CD4-positive, alpha-beta T cell treated with Interleukin-21 for 1 hour (primary cell): Measurements from ENCODE around the gene DOP1B.
"Not testable (repeated sequence)": the region's sequence is repeated elsewhere in the genome, so short reads cannot be mapped to it uniquely, and the experiment has no call there.

Experiments
- DNase-seq: peaks from one replicate; pipeline ENCODE4 v3.0.0-alpha.2; 2020

Gene DOP1B

DNA sequence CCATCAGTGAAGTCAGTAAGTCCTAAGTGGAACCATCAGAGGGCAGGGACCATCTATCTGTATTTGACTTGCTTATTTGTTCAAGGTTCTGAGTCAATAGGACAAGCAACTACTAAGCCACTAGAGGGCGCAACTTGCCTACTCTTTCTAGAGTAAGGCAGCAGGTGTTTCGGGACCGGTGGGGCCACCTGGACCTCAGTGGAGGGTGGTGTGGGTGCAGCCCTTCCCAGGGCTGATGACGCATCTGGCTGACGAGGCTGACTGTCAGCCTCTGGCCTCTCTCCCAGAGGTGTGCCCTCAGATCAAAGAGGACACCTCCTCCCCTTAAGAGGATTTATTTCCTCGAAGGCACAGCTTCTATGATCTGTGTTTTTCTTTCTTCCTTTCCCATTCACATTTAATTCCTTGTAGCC lies 15.1 kb upstream of the DOP1B start:
- peak; percentile 94 for DNase-seq

GRCh38 chr21:36144233-36144632 lies 12.4 kb upstream of the DOP1B start:
- DNase-seq, result not testable (repeated sequence)

DNA sequence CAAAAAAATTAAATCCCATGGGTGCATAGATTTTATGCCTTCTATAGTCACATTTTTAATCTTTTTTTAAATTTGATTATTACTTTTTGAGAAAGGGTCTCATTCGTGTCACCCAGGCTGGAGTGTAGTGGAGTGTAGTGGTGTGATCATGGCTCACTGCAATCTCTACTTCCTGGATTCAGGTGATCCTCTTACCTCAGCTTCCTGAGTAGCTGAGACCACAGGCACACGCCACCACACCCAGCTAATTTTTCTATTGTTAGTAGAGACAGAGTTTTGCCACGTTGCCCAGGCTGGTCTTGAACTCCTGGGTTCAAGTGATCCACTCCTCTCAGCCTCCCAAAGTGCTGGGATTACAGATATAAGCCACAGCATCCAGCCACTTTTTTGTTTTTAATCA lies 11.4 kb upstream of the DOP1B start:
- DNase-seq, result peak; percentile 56

GRCh38 chr21:36147911-36148310 lies 8.7 kb upstream of the DOP1B start:
- no peak for DNase-seq

DNA sequence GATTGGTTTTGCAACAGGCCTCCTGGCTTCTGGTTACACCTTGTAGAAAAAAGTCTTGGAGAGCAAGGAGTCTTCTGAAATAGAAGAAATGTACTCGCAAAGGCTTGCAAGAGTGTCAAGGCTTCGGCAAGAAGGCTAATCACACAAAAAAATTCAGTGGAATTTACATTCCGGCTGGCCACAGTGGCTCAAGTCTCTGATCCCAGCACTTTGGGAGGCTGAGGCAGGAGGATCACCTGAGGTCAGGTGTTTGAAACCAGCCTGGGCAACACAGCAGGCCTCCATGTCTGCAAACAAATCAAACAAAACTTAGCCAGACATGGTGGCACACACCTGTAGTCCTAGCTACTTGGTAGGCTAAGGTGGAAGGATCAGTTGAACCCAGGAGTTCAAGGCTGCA lies 7.7 kb upstream of the DOP1B start:
- DNase-seq, result no peak

- DNase-seq, result peak; percentile 19
These were observed 6.6 kb upstream of the DOP1B start for GRCh38 chr21:36149788-36150711.

GRCh38 chr21:36155603-36156338 lies 853 bp upstream of the DOP1B start:
- peak; percentile 25 for DNase-seq

GRCh38 chr21:36156339-36156814 lies 247 bp upstream of the DOP1B start:
- DNase-seq, result peak; percentile 99

GRCh38 chr21:36159356-36159921 lies 2.8 kb downstream of the DOP1B start:
- no peak for DNase-seq

DNA sequence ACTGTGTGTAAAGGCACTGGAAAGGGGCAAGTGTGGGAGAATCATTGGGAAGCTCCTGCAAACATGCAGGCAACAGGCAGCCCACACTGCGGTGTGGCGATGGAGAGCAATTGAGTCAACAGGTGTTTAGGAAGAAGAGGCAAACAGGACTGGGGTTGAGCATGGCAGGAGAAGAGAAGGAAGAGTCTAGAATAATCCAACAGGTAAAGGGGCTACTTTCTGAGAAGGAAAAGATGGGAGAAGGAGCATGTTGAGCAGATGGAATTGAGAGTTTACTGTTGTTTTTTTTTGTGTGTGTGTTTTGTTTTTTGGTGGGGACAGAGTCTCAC lies 4.2 kb downstream of the DOP1B start:
- no peak for DNase-seq

DNA sequence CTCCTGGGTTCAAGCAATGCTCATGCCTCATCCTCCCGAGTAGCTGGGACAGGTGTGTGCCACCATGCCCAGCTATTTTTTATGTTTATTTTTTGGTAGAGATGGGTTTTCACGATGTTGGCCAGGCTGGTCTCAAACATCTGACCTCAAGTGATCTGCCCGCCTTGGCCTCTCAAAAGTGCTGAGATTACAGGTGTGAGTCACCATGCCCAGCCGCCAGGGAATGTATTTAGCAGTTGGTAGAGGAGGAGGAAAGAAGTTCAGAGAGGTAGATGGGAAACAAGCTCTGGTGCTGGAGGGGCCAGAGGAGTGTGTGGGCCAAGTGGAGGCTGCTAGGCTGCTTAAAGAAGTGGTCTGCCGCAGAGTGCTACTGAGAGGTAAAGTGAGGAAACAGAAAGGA lies 6.0 kb downstream of the DOP1B start:
- no peak for DNase-seq

DNA sequence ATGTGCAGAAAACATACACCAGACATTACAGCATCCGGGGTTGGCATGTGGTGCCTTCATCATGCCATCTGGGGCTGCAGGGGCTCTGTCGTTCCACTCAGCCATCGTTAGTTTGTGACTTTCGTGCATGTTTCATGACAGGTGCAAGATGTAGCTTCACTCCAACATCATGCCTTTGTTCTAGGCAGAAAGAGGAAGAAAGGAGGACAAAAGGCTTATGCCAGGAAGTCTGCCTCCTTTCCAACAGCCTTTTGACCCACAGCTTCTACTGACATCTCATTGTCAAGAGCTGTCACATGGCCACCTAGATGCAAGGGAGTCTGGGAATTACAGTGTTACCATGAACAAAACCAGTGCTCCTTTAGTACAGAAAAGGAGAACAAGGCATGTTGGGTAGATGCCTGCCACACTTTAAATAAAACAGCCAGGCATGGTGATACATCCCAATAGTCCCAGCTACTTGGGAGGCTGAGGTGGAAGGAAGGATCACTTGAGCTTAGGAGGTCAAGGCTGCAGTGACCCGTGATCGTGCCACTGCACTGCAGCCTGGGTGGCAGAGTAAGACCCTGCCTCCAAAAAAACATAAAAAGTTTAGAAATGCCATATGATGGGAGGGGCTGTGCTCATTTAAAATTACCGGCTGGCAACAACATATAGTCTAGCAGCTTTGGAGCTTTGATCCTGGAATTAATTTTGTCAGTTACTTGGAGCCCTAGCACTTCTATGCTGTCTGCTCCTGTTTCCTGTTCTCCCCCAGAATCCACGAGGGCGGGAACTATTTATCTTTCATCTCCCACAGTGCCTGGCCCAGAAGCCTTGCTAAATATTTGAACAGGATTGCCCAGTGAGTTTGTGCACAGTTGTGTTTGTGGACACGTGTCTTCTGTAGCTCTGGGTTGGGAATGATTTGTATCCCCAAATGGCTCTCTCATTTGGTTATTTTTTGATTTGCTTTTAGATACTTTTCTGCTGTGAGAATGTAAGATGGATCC lies 7.4 kb downstream of the DOP1B start:
- DNase-seq, result no peak

DNA sequence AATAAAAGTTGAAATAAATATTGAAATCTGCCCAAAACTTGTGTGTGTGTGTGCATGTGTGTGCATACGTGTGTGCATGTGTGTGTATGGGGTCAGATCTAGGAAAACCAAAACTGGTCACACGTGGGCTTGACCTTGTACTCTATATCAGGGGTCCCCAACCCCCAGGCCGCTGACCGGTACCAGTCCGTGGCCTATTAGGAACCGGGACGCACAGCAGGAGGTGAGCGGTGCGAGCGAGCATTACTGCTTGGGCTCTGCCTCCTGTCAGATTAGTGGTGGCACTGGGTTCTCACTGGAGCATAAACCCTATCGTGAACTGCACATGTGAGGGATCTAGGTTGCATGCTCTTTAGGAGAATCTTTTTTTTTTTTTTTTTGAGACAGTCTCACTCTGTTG lies 8.7 kb downstream of the DOP1B start:
- DNase-seq, result no peak

DNA sequence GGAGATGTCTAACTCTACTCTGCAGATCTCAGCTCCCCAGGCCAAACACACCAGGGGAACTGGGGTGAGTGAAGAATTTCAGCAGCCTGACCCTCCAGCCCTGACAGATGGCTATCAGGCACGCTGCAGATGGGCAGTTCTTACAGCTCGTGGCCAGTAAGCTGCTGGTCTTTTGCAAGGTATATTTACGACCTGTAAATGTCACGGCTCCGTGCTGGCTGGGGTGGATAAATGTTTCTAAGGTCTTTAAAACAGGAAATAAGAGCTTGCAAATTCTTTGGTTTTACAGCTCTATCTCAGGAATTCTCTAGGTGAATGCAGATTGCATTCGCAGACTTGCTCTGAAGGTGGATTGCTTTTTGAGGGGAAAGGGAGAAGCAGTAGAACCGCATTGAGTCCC lies 10.1 kb downstream of the DOP1B start:
- no peak for DNase-seq

DNA sequence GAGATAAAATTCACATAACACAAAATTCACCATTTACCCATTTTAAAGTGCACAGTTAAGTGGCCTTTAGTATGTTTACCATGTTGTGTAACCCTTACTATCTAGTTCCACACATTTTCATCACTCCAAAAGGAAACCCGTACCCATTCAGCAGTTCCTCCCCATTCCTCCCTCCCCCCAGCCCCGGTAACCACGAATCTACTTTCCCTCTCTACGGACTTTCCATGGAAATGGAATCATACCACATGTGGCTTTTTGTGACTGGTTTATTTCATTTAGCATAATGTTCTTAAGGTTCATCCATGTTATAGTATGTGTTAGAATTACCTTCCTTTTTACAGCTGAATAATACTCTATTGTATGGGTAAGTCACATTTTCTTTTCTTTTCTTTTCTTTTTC lies 10.9 kb downstream of the DOP1B start:
- DNase-seq, result no peak

DNA sequence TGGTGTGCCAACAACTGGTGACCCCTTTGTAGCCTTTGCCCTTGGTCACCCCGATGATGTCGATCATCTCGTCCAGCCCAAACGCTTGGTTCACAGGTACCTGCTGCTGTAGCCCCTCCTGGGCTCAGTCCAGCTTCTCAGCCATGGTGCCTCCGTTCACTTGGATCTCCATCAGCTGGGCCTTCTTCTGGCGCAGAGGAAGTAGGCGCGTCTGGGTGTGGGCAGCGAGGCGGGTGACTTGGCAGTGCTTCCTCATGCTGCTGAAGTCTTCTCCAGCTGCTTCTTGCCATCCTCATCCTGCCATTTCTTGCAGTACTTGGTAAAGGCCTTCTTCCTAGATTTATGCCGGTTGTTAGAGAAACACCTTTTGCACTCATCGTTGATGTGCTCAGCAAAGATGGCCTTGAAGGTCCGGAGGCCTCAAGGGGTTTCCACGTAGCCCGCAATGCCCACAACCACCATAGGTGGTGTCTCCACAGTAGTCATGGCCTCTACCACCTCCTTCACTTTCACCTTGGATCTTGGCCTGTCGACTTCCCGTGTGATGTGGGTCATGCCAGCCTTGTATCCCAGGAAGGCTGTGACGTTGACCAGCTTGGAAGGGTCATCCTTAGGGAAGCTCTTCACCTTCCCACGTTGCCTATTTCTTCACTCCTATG lies 13.0 kb downstream of the DOP1B start:
- DNase-seq, result no peak

DNA sequence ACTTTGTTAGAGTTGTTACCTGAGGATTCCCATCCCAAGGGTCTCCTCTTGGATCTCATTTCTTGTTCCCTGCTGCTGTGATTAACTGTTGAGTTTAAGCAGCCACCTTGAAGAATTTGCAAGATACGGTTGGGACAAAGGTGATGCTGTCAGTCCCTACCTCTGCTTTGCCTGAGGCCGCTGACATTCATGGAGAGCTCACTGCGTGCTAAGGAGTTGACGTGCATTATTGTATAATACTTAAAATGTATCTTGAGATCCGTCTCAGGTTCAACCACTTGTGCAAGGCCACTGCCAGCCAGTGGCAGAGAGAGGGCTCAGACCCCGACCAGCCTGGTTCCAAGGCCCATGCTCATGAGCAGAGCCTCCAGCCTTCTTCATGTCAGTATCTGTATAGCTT lies 14.2 kb downstream of the DOP1B start:
- DNase-seq, result no peak

GRCh38 chr21:36171336-36171735 lies 14.7 kb downstream of the DOP1B start:
- no peak for DNase-seq

DNA sequence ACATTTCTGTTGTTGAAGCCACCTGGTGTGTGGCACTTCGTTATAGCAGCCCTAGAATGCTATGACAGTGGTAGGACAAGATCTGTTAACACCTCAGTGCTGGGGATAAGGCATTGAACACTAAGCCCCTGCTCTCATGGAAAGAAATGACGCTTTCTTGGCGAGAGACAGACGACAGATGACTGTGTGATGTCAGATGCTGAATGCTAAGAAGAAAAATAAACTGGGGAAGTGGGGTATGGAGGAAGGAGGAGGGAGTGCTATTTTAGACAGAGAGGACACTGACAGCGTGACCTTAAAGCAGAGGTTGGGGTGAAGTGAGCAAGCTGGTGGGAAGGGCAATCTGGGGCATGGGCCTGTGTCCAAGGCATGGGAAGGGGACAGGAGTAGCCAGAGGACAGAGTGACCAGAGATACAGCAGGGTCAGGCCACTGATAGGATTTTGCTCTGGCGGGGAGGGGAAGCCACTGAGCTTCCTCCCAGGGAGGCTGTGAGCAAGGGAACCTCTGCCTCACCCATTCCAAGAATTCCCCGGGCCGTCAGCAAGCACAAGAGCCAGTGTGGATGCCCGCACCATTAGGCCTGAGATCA lies 15.2 kb downstream of the DOP1B start:
- DNase-seq, result no peak

- no peak for DNase-seq
These were observed 18.2 kb downstream of the DOP1B start for GRCh38 chr21:36174780-36175179.

DNA sequence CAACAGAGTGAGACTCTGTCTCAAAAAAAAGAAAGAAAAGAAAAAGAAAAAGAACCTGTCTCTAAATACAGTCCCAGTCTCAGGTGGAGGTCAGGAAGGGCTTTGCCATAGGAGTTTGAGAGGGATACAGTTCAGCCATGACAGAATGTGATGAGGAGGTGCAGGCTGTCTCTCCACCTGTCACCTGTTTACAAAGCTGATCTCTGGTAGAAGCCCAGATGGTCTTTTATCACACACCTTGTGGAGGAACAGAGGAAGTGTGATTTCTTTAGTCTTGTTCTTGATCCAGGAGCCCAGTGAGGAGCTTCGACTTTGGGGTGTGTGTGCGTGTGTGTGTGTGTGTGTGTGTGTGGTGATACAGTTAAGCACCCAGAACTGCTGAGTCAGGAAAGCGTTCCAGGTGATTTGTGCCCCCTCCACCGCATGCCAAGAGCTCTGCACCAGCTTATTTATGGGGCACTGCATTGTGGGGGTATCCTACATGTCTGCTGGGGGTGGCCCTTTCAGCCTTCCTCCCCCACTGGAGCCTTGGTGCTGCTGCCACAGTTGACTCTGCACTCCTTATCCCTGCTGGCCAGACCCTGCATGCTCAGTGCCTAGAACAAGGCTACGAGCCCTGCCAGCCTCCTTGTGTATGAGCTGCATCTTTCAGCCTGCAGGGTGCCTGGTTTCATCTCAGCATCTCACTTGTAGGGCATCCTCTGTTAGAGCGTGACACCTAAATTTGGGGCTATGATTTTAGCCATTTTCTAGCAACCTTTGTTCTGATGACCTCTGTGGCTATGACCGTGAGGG lies 19.3 kb downstream of the DOP1B start:
- DNase-seq, result no peak
